Spleen (tissue), 11 donors: ENCODE results near the gene PRDM16. TPM values are rescaled to one million over a fixed set of nuclear protein-coding genes. Genes with fewer than 3 reads are reported as not detected.
A peak's percentile ranks its signal among the peaks of the same experiment; 100 is the strongest.

Experiments
- DNase-seq: peaks from one replicate; pipeline ENCODE4 v3.0.0-alpha.2; 2020
- H3K27ac ChIP-seq, 8 donors: fragments of 200-600 bp; sonication (generic) in 7 of 8; 1 replicate in 4 of 8; 2 replicates in 4 of 8; pipeline versions ENCODE4 v1.5.0 to v1.8.0; 2016 to 2021; ENCODE audit warnings: inconsistent platforms in 4 of 8, mild to moderate bottlenecking in 4 of 8, moderate library complexity in 1 of 8
- H3K27me3 ChIP-seq, 7 donors: fragments of 200-600 bp; sonication (generic) in 6 of 7; replicated peaks in 1 of 7; 1 replicate in 4 of 7; 2 replicates in 3 of 7; pipeline versions ENCODE4 v1.5.0 to v1.8.0; 2016 to 2021; ENCODE audit warnings: inconsistent platforms in 3 of 7, mild to moderate bottlenecking in 1 of 7
- H3K36me3 ChIP-seq, 6 donors: fragments of 200-600 bp; sonication (generic) in 5 of 6; 1 replicate in 4 of 6; 2 replicates in 2 of 6; pipeline versions ENCODE4 v1.5.0 to v1.8.0; 2016 to 2021; ENCODE audit warnings: inconsistent platforms in 2 of 6
- H3K4me1 ChIP-seq, 6 donors: fragments of 200-600 bp; sonication (generic) in 5 of 6; 1 replicate in 3 of 6; 2 replicates in 3 of 6; pipeline versions ENCODE4 v1.5.0 to v1.8.0; 2016 to 2021; ENCODE audit warnings: inconsistent platforms in 3 of 6
- H3K4me3 ChIP-seq, 8 donors: fragments of 200-600 bp; sonication (generic) in 7 of 8; 1 replicate in 4 of 8; 2 replicates in 4 of 8; pipeline versions ENCODE4 v1.5.0 to v1.8.0; 2016 to 2021; ENCODE audit warnings: inconsistent platforms in 4 of 8, mild to moderate bottlenecking in 4 of 8, moderate library complexity in 2 of 8
- H3K9me3 ChIP-seq, 8 donors: fragments of 200-600 bp; sonication (generic) in 7 of 8; 1 replicate in 4 of 8; 2 replicates in 4 of 8; pipeline versions ENCODE4 v1.5.0 to v1.8.0; 2016 to 2021; ENCODE audit warnings: inconsistent platforms in 4 of 8
- POLR2A ChIP-seq, 3 donors: fragments of 450-650 bp; IDR thresholded peaks; one replicate each; pipeline ENCODE4 v1.5.1; 2017; ENCODE audit warnings: antibody characterized with exemption in 3 of 3, mild to moderate bottlenecking in 1 of 3
- POLR2AphosphoS5 ChIP-seq, 3 donors: sonication (generic); formaldehyde crosslinking; IDR thresholded peaks; one replicate each; pipeline ENCODE4 v1.5.1; 2017; ENCODE audit warnings: antibody characterized with exemption in 3 of 3
- WGBS, 5 donors: extraction: QIAGEN DNeasy Blood & Tissue Kit in 3 of 5; methylation state at CpG; one replicate each; pipeline versions ENCODE4 v1.1.5 to v1.1.7; 2013 to 2018; 5-methylcytosine and 5-hydroxymethylcytosine counted together
- intact Hi-C: fragments of 100-400 bp; cut with DNase I; formaldehyde crosslinking; loops from one replicate; pipeline ENCODE4 v1.15.0; 2023; ENCODE audit warnings: low total_unique reads
- polyA plus RNA-seq, 3 donors: library from polyadenylated mRNA; stranded (reverse); fragments of 200-250 nt; gene quantifications; one replicate each; pipeline ENCODE4 v1.2.1, GENCODE V29; 2013
- total RNA-seq, 7 donors: library from RNA; depleted of rRNA in 3 of 7; stranded (reverse); fragments of >200 nt in 3 of 7; fragmentation: NEBNext Ultra II Directional in 4 of 7; extraction: Animal tissue kit (Norgen Biotek cat#: 25700) in 4 of 7; gene quantifications; one replicate each; pipeline versions ENCODE4 v1.1.0 to v1.2.1, GENCODE V29; 2016 to 2021
- TF ChIP-seq, protein P1 (sequence below), 11 experiments: fragments of 200-600 bp in 7 of 11; fragments of 450-650 bp in 4 of 11; sonication (generic) in 4 of 11; IDR thresholded peaks in 8 of 11; conservative IDR thresholded peaks in 3 of 11; 1 replicate in 7 of 11; 2 replicates in 4 of 11; pipeline versions ENCODE4 v1.4.0 to v1.8.0; 2016 to 2021; ENCODE audit warnings: antibody characterized with exemption in 11 of 11, inconsistent platforms in 4 of 11, mild to moderate bottlenecking in 1 of 11
- donor health status: healthy with polysubstance abuse.
- donor health status: DM: no; HTN: no; CAD: no; lungs with moderate emphysema.
- donor health status: DM: no; HTN: no; CAD: no.
- donor health status: Bipolar disorder and iron deficiency.
- donor health status: healthy.
- donor health status: DM: no; HTN: no; CAD: no.
- donor health status: DM: yes; HTN: yes; CAD: no.

Gene PRDM16
- total and polyA plus RNA-seq, 10 donors: 0.43 to 3.2 (median 1.4) TPM

- Histone ChIP-seq H3K36me3 (no peaks in the 10 kb centered on the region), H3K4me1 (peaks cover 0 to 10% (median 1%) of the 10 kb centered on the region in 6 donors), H3K4me3 (no peak overlapping the region), H3K9me3 (no peaks in the 10 kb centered on the region), H3K27me3 (peaks cover 0 to 21% (median 0%) of the 10 kb centered on the region in 7 donors), H3K27ac (no peak overlapping the region)
- peak; percentile 62 for DNase-seq
- intact Hi-C loops: no loop called here
- TF ChIP-seq, protein P1, sequence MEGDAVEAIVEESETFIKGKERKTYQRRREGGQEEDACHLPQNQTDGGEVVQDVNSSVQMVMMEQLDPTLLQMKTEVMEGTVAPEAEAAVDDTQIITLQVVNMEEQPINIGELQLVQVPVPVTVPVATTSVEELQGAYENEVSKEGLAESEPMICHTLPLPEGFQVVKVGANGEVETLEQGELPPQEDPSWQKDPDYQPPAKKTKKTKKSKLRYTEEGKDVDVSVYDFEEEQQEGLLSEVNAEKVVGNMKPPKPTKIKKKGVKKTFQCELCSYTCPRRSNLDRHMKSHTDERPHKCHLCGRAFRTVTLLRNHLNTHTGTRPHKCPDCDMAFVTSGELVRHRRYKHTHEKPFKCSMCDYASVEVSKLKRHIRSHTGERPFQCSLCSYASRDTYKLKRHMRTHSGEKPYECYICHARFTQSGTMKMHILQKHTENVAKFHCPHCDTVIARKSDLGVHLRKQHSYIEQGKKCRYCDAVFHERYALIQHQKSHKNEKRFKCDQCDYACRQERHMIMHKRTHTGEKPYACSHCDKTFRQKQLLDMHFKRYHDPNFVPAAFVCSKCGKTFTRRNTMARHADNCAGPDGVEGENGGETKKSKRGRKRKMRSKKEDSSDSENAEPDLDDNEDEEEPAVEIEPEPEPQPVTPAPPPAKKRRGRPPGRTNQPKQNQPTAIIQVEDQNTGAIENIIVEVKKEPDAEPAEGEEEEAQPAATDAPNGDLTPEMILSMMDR (IDR thresholded peaks at IDR 0.05 in 8 of 11, conservative IDR thresholded peaks at IDR 0.05 in 3 of 11): no peak
- TF ChIP-seq POLR2A (IDR thresholded peaks at IDR 0.05) (no peak), POLR2AphosphoS5 (IDR thresholded peaks at IDR 0.05) (no peak)
- WGBS, 5 donors: 86 to 92% (median 89%) methylated on average over 13 to 16 of the region's 16 CpGs
Measured at GRCh38 chr1:3466366-3467075, 397.5 kb downstream of the PRDM16 start.

DNA sequence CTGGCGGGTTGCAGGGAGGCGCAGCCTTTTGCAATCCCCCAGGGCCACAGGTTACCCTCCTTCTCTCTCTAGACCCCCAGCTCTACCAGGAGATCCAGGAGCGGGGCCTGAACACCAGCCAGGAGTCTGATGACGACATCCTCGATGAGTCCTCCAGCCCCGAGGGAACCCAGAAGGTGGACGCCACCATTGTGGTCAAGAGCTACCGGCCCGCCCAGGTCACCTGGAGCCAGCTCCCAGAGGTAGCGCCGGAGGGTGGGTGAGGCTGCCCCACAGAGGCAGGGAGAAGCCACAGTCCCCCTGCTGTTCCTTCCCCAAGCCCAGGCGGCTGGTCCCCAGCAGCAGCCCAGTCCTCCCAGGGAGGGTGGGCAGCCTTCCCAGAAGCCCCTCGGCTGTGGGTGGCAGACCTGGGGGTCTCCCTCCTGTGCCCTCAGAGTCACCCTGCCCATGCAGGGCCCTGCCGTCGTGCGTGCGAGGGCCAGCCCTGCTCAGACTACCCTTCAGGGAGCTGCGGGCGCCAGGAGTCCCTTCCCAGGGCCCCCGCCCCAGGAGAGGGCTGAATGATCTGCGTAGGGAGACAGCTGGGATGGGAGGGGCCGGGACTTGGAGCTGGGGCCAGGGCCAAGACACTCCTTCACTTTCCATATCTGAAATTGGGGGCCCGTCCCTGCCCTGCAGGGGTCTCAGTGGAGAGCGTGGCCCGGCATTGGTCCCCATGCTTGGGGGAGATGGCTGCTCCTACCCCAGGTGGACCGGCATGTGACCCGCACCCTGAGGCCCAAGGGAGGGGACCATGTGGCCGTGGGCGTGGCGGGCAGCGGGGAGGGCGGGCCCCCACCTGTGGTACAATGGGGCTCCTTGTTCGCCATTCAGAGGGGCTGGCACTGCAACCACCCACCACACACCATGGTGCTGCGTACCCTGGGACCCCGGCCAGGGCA lies 398.4 kb downstream of the PRDM16 start:
- peak; percentile 58 for DNase-seq
- WGBS, 5 donors: 80 to 89% (median 86%) methylated on average over 13 to 35 of the region's 35 CpGs
- H3K4me3 ChIP-seq: no peak overlapping the region
- TF ChIP-seq POLR2A (IDR thresholded peaks at IDR 0.05) (no peak), POLR2AphosphoS5 (IDR thresholded peaks at IDR 0.05) (no peak)
- TF ChIP-seq, protein P1 (IDR thresholded peaks at IDR 0.05 in 8 of 11, conservative IDR thresholded peaks at IDR 0.05 in 3 of 11): no peak
- H3K36me3 ChIP-seq: no peaks in the 10 kb centered on the region
- no peak overlapping the region for H3K27ac ChIP-seq
- H3K9me3 ChIP-seq: no peaks in the 10 kb centered on the region
- H3K4me1 ChIP-seq: peaks cover 0 to 17% (median 5%) of the 10 kb centered on the region in 6 donors
- intact Hi-C loops: no loop called here
- H3K27me3 ChIP-seq: peaks cover 0 to 22% (median 0%) of the 10 kb centered on the region in 7 donors

GRCh38 chr1:3468236-3469103 lies 399.5 kb downstream of the PRDM16 start:
- intact Hi-C loops: no loop called here
- peak; percentile 69 for DNase-seq
- peaks cover 0 to 24% (median 0%) of the 10 kb centered on the region in 7 donors for H3K27me3 ChIP-seq
- no peak overlapping the region for H3K27ac ChIP-seq
- 78 to 86% (median 82%) methylated on average over 22 to 34 of the region's 34 CpGs for WGBS, 5 donors
- no peaks in the 10 kb centered on the region for H3K36me3 ChIP-seq
- H3K9me3 ChIP-seq: no peaks in the 10 kb centered on the region
- peaks cover 0 to 26% (median 8%) of the 10 kb centered on the region in 6 donors for H3K4me1 ChIP-seq
- H3K4me3 ChIP-seq: no peak overlapping the region
- TF ChIP-seq, protein P1 (IDR thresholded peaks at IDR 0.05 in 8 of 11, conservative IDR thresholded peaks at IDR 0.05 in 3 of 11): no peak
- no peak for TF ChIP-seq POLR2AphosphoS5 (IDR thresholded peaks at IDR 0.05)
- TF ChIP-seq POLR2A (IDR thresholded peaks at IDR 0.05): no peak
